H7 (cell line): ENCODE results near the gene TIGAR. TPM values are rescaled to one million over a fixed set of nuclear protein-coding genes. Genes with fewer than 3 reads are reported as not detected.

ENCODE experiments used
- DNase-seq: peaks from one replicate; pipeline ENCODE4 v3.0.0; 2012
- H3K27me3 ChIP-seq: 2 replicates; pipeline ENCODE4 v1.6.0; 2011; ENCODE audit warnings: mild to moderate bottlenecking, low read length; ENCODE audit not compliant: control insufficient read depth, insufficient read depth
- H3K36me3 ChIP-seq: replicated peaks from 2 replicates; pipeline ENCODE4 v1.5.1; 2011; ENCODE audit warnings: low read length; ENCODE audit not compliant: control insufficient read depth, insufficient read depth
- H3K4me3 ChIP-seq: 2 replicates; pipeline ENCODE4 v1.5.1; 2011; ENCODE audit warnings: low read depth, mild to moderate bottlenecking, control low read depth, low read length, moderate library complexity; ENCODE audit not compliant: insufficient read depth
- total RNA-seq: library from RNA; depleted of rRNA; stranded (reverse); fragments of >200 nt; shearing (Covaris generic); gene quantifications from 2 replicates; pipeline ENCODE4 v1.2.3, GENCODE V29; 2014

The TIGAR gene
- total RNA-seq, 1 experiment from 2014 or later, result 3.4 TPM

DNA sequence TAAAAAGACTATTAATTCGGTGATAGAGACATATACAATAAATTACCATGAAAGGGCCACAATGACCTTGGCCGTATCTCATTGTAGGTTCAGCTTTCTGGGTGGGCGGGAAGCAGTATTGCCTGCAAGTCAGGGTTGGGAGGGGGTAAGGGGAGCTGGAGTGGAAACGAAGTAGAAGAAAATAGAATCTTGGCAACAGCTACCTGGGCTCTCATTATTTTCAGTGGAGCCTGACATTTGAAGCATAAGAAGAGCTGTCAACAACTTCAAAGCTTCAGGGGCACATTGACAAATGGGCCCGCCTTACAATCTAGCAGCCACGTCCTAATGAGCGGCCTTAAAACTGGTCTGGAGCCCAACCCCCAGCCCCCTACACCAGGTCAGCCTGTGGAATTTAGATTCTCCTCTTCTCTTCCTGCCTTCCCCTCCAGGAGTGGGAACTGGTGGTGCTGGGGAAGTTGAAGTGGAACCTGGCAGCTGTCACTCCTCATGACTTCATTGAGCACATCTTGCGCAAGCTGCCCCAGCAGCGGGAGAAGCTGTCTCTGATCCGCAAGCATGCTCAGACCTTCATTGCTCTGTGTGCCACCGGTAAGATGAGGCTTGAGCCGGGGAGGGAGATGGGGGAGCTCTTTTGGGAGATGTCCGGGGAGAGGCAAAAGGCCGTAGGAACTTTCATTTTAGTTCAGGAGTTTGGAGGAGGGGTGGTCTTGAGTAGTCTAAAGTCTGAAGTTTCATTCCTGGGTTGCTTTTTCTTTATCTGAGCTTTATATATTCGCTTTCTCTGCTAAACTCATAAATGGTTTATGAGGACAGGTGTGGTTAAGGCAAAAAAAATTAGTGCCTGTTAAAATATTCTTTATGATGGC is 42.5 kb upstream of the TIGAR start:
- Histone ChIP-seq H3K36me3 (peaks cover 59% of the 10 kb centered on the region), H3K27me3 (no peaks in the 10 kb centered on the region; the same call in 1 of the 2 replicates), H3K4me3 (no peak overlapping the region)
- DNase-seq, result no peak

DNA sequence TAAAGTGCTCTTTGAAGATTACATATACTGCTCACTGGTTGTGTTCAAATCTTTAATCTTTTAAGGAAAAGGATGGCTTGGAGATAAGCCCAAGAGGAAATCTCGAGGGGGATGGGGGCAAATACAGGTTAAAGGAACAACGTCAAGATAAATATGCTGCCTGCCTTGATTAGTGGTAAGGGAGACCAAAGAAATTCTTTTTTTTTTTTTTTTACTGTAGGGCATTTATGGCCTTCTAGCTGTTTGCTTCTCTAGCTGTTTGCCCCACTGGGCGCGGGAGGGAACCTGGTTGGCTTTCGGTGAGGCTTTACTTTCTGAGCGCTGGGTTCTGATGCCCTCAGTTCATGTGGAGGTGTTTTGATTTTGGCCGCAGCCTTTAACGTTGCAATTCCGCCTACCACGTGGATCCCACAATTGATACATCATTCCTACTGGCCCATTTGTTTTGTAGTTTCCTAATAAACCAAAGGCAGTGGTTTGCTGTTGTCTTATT is 41.8 kb upstream of the TIGAR start:
- Histone ChIP-seq H3K4me3 (no peak overlapping the region), H3K27me3 (no peaks in the 10 kb centered on the region), H3K36me3 (peaks cover 66% of the 10 kb centered on the region)
- DNase-seq, result no peak

DNA sequence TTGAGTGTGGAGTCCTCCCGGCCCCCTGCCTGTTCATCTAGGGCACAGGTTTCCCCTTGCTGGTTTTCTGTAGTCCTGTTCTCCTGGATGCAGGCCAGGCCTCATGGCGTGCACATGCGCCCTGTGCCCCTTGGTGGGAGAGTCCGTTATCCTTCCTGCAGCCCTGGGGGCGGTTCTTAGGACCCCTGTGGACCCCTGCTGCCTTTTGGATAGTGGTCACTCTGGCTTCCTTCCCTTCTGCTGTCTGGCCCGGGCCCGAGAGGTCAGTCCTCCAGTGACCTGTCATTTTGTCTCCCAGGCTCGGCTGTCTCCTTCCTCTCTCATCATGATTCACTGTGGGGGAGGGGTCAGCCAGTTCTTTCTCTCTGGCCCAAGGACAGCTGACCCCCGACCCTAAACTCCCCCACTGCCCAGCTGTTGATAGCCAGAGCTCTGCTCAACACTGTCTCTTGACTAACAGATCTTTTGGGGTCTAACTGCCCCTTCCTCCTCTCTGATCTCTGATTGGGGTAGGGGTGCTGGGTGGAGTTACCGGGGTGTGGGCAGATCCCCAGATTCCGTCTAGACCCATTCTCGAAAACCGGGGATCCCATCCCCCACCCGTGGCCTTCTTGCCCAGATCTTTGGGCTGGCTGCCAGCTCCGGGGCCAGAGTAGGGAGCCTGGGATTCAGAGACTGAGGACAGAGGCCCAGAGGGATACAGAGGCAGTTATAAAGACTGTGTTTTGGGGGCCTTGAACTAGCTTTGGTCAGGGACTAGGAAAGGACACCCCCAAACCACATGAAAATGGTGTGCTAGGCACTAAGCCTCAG is 40.5 kb upstream of the TIGAR start:
- peaks cover 74% of the 10 kb centered on the region for H3K36me3 ChIP-seq

DNA sequence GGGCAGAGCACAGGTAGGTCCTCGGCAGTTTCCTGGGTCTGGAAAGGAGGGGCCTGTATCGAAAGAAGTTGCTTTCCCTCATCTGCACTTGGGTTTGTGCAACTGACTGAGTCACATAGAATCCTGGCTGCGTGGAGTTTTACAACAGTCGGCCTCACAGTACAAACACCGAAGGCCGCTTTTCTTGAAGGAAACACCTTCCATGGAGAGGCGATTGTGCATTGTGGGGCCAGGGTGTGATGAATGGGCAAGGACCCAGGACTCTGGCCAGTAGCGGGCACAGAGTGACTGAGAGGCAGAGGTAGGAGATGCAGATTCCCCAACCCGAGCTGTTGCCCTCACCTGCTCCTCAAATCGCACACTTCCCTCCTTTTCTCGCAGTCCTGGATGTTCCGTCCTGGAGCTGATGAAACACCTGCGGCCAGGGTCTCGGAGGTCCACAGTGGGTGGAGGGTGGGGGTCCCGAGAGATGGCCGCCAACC is 39.8 kb upstream of the TIGAR start:
- Histone ChIP-seq H3K36me3 (peaks cover 75% of the 10 kb centered on the region), H3K27me3 (no peaks in the 10 kb centered on the region), H3K4me3 (no peak overlapping the region)
- peak; percentile 23 for DNase-seq

More for the DNA sequence above, 40.5 kb upstream of the TIGAR start:
- no peak overlapping the region for H3K4me3 ChIP-seq
- peak; percentile 23 for DNase-seq
- H3K27me3 ChIP-seq, result no peaks in the 10 kb centered on the region

DNA sequence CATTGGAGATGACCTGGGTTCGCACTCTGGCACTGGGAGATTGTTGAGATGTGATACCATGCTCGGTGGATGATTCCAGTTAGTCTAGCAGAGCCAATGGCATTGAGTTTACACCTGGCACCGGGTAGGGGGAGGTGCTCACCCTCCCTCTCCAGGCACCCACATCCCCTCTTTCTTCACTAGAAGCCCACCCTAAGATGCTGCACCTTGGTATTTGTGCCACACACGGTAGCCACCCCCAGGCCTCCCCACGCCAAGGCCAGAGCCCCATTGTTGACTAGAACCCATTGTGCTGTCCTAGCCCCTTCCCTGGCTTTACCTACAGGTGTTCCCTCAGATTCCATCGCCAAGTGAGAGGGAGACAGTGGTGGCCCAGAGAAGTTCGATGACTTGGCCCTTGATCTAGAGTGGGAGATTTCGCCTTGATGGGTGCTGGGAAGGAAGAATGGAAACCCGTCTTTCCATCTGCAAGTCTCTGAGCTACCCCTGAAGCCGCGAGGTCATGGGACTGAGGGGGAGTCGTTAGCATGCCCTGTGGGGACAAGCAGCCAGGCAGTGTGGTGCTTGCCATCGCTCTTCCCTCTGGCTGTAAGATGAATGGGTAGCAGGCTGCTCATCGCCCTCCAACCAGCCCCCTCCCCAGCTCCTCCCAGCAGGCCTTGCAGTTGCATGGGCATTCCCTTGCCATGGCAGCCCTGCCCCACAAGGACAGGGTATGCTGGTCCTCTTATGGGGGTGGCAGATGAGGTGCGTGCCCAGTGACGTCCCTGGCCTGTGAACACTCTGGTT is 38.7 kb upstream of the TIGAR start:
- Histone ChIP-seq H3K4me3 (no peak overlapping the region), H3K36me3 (peaks cover 78% of the 10 kb centered on the region), H3K27me3 (no peaks in the 10 kb centered on the region)
- peak; percentile 37 for DNase-seq

DNA sequence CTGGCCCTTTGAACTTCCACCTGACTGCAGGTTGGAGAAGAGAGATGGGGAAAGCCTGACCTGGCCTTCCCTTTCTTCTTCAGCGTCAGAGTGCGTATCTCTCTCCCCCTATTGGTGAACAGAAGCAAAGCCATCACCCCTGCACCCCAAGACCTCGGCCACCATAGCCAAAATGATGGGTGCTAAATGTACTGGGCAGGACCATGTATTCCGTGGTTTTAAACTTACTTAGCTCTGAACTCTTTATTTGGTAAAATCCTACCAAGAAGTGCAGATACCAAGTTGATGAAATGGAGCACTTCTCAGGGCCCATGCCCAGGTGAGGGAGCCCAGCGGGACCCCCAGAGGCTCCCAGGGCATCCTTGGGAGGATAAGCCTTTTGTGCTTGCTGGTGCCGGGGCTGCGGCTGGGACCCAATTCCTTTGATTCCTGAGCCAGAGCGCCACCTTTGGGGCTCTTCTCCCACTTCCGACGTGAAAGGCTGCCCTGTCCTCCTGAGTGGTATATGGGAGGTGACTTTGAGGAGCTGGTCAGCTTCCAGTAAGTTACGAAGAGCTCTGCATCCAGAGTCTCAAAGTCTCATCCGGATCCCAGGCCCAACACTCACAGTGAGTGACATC is 38.0 kb upstream of the TIGAR start:
- peaks cover 77% of the 10 kb centered on the region for H3K36me3 ChIP-seq

DNA sequence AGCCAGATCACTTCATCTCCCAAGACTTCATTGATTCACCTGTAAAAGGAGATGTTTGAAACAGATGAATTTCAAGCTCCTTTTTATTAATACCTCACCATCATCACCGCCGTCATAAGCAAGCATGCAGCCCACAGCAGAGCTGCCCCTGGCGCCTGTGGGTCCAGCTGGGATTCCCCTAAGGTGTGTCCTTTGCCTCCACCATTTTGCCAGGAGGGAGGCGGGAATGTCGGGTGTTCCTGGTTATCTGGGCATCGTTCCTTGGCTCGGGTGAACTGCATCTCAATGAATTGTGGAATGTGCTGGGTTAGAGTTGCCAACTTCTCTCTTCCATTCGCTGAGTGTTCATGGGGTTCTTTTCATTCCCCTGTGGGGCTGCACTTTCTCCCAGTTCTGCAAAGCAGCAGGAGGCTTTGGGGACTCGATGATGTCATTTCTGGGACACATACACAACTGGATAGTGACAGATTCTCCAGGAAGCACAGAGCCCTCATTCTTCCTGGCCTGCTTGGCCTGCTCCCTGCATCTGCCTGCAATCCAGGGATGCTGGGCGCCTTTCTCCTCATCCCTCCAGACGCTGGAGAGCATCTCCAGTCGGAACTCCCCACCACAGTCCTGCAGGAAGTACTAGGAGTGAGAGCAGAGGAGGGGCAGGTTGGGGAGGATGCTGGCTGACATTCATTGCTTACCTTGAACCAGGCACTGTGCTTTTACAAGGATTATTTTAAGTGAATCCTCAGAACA is 37.3 kb upstream of the TIGAR start:
- peaks cover 78% of the 10 kb centered on the region for H3K36me3 ChIP-seq
- H3K27me3 ChIP-seq, result no peaks in the 10 kb centered on the region
- peak; percentile 27 for DNase-seq
- no peak overlapping the region for H3K4me3 ChIP-seq

More for the DNA sequence above, 38.0 kb upstream of the TIGAR start:
- peak; percentile 72 for DNase-seq
- Histone ChIP-seq H3K4me3 (no peak overlapping the region), H3K27me3 (no peaks in the 10 kb centered on the region)

DNA sequence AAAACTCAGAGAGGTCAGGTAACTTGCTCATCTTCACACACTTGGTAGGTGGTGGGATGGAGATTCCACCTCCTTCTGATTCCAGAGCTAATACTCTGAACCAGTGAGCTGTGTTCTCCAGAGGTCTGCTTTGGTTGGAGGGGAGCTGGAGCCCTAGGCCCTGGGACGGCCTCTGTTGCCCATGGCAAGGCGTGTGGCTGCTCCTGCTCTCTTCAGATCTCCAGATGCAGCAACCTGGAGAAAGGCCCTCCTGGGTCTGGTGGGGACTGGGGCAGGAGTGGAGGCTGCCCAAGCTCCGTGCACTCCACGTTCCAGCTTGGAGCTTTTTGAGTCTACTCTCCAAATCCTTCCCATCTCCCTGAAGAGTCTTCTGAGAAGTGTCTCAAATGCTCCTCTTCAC is 36.7 kb upstream of the TIGAR start:
- Histone ChIP-seq H3K36me3 (peaks cover 81% of the 10 kb centered on the region), H3K27me3 (no peaks in the 10 kb centered on the region), H3K4me3 (no peak overlapping the region)
- DNase-seq, result peak; percentile 25

DNA sequence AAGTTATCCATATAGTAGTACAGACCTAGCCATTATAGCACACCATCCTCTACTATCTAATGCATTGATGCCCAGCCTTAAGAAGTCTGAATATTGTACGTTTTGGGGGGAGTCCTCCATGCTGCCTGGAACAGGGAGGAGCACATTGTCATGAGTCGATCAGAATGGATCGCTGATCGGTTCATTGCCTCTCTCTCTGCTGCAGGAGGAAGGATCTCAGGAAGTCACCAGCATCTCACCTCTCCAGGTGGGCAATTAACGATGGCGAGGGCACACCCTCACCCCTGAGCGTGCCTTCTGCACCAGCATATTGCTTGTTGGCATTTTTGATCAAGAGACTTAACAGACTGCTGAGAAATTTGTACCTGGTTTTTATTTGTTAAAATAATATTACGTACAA is 35.9 kb upstream of the TIGAR start:
- no peak for DNase-seq
- Histone ChIP-seq H3K36me3 (peaks cover 77% of the 10 kb centered on the region), H3K27me3 (no peaks in the 10 kb centered on the region), H3K4me3 (no peak overlapping the region)

DNA sequence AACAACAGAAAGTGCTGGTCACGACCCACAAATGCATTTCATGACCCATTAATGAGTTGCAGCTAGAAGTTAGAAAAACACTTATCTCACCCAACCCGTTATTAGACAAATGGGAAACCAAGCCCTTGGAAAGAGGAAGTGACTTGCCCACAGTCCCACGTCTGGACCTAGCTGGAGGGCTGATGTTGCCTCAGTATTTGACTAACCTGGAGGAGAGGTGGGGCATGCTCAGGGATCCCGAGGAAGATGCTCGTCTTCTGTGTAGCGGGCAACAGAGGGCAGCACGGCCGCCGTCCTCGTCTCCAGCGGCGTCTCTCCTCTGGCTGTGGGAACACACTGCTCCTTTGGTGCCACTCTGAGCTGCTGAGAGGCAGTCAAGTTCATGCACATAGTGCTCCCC is 34.8 kb upstream of the TIGAR start:
- H3K27me3 ChIP-seq, result no peaks in the 10 kb centered on the region
- H3K36me3 ChIP-seq, result peaks cover 78% of the 10 kb centered on the region
- DNase-seq, result peak; percentile 53
- no peak overlapping the region for H3K4me3 ChIP-seq

DNA sequence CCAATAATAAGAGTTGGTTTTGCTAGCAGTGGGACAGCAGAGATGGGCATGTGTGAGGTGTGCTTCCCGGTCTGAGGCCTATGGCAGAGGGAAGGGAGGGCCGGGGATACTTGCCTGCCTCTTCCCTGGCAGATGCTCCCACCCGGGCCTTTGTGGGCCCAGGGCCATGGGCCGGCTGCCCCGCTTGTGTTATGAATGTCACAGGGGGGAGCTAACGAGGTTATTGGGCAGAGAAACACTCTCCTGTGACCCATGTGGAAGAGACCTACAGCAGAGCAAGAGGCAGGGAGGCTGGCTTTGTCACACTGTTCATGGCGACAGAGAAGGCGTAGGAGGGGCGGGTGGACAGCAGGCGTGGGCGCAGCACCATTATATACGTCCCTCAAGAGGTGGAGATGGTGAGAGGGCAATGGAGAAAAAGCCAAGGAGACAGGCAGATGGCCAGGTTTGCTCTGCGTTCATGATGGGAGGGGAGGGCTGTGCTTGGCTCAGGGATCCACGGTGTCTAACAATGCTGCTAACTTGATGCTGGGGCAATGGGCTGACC is 34.2 kb upstream of the TIGAR start:
- Histone ChIP-seq H3K27me3 (no peaks in the 10 kb centered on the region), H3K36me3 (peaks cover 75% of the 10 kb centered on the region), H3K4me3 (no peak overlapping the region)
- DNase-seq, result peak; percentile 21

DNA sequence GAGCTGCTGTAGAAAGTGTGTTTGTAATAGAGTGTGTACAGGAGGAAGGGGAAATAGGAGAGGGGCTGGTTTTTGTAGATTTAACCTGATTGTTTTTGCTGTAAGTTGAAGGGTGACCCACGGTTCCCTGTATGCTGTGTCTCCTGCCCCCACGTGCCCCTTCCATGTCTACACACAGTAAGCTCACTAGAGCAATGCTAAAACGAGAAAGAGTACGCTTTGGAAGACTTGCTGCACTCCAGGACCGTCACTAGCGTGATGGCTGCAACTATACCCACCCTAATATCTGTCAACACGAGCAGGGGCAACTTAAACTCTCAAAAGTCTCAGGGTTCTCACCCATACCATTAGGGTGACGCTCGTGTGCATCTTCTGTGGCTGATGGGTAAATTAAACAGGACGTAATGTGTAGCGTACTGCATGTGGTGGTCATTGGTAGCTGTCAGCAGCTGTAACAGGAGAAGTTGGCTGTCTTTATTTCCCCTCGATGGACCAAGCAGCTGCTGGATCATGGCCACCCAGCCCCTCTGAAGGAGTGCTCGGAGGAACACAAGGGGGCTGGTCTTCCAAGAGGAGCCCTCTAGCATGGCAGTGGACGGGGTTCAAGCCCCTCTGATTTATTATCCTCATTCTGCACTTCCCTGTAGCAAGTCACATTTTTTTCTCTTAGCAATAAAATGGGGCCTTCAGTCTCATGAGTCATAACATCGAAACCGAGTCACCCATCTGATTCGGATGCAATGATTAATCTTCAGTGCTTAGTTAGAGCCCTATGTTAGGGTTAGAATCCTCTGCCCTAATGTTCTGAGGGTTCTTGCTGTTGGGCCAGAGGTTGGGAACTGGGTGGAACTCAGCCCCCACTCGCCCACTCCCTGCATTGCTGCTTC is 33.4 kb upstream of the TIGAR start:
- Histone ChIP-seq H3K4me3 (no peak overlapping the region), H3K27me3 (no peaks in the 10 kb centered on the region), H3K36me3 (peaks cover 68% of the 10 kb centered on the region)
- no peak for DNase-seq
